K562 (cell line): ENCODE data around the gene FGF22. TPM values are rescaled to one million over a fixed set of nuclear protein-coding genes. Genes with fewer than 3 reads are reported as not detected.

Experiments
- GATA2 ChIP-seq: sonication (generic); formaldehyde crosslinking; IDR thresholded peaks from 2 replicates; pipeline ENCODE4 v1.4.0; 2020; ENCODE audit warnings: mild to moderate bottlenecking, missing genetic modification reagents
- GATAD2A ChIP-seq: fragments of 450-650 bp; IDR thresholded peaks from 2 replicates; pipeline ENCODE4 v1.6.1; 2017
- HNRNPH1 ChIP-seq: fragments of 200-400 bp; formaldehyde crosslinking; optimal IDR thresholded peaks from 2 replicates; pipeline ENCODE3; 2017; ENCODE audit warnings: low read depth, mild to moderate bottlenecking, low read length, moderate library complexity
- MBD1 ChIP-seq: fragments of 250-450 bp; sonication (Bioruptor Pico); IDR thresholded peaks from 2 replicates; pipeline ENCODE4 v1.8.0; 2022; ENCODE audit warnings: inconsistent platforms
- POLR2A ChIP-seq: fragments of 450-650 bp; conservative IDR thresholded peaks from 2 replicates; pipeline ENCODE4 v1.6.1; 2016
- POLR2G ChIP-seq: fragments of 200-400 bp; formaldehyde crosslinking; IDR thresholded peaks from 2 replicates; pipeline ENCODE4 v1.6.1; 2017; ENCODE audit warnings: low read depth, mild to moderate bottlenecking, antibody characterized with exemption, low read length, moderate library complexity
- SNAPC5 ChIP-seq: fragments of 250-450 bp; sonication (Bioruptor Pico); IDR thresholded peaks from 2 replicates; pipeline ENCODE4 v1.8.0; 2021; ENCODE audit warnings: moderate library complexity, mild to moderate bottlenecking, inconsistent platforms
- SNRNP70 ChIP-seq: fragments of 200-400 bp; formaldehyde crosslinking; optimal IDR thresholded peaks from 2 replicates; pipeline ENCODE3; 2017; ENCODE audit warnings: low read depth, low read length
- ZNF140 ChIP-seq: fragments of 250-450 bp; sonication (Bioruptor Pico); IDR thresholded peaks from 2 replicates; pipeline ENCODE4 v1.8.0; 2021; ENCODE audit warnings: moderate library complexity, mild to moderate bottlenecking, inconsistent platforms
- ZNF232 ChIP-seq: sonication (generic); formaldehyde crosslinking; IDR thresholded peaks from 2 replicates; pipeline ENCODE4 v1.8.0; 2022; ENCODE audit warnings: mild to moderate bottlenecking, missing genetic modification reagents
- ZNF318 ChIP-seq, 2 experiments: fragments of 450-650 bp; IDR thresholded peaks; 2 replicates each; pipeline ENCODE4 v1.6.1; 2016; ENCODE audit warnings: mild to moderate bottlenecking in 2 of 2, borderline replicate concordance in 1 of 2, low read depth in 1 of 2, moderate library complexity in 1 of 2
- ZNF699 ChIP-seq: fragments of 250-450 bp; sonication (Bioruptor Pico); IDR thresholded peaks from 2 replicates; pipeline ENCODE4 v1.8.0; 2021; ENCODE audit warnings: mild to moderate bottlenecking, moderate library complexity; ENCODE audit not compliant: insufficient replicate concordance
- polyA plus RNA-seq, 8 experiments: library from polyadenylated mRNA; depleted of rRNA in 4 of 8; stranded (reverse) in 5 of 8; unstranded in 3 of 8; fragments of >200 nt; fragmentation: Nextera tagmentation in 2 of 8; fragmentation: Illumina TruSeq in 1 of 8; extraction: Ambion mirVana in 2 of 8; extraction: Trizol in 1 of 8; gene quantifications; 2 replicates each; pipeline versions ENCODE4 v1.2.1 to v1.2.3, GENCODE V29; 2011 to 2014; ENCODE audit warnings: inconsistent platforms in 1 of 8, missing spikeins in 1 of 8
- total RNA-seq, 7 experiments: library from RNA; depleted of rRNA in 6 of 7; stranded (reverse); fragments of >200 nt in 6 of 7; fragmentation: Illumina TruSeq in 2 of 7; extraction: Trizol in 2 of 7; gene quantifications; 2 replicates each; pipeline versions ENCODE4 v1.2.1 to v1.2.3, GENCODE V29; 2011 to 2021; ENCODE audit warnings: low replicate concordance in 1 of 7

FGF22 gene
- total and polyA plus RNA-seq, 9 of the 15 experiments (the other 6 are each of a cell fraction or from before 2014, with no cell fraction given): 0.14 to 2.2 (median 0.86) TPM; not detected in 4

GRCh38 chr19:591099-591958 lies 48.4 kb upstream of the FGF22 start (continued):
- TF ChIP-seq MBD1 (CRISPR knock-in tag): no peak
- TF ChIP-seq SNRNP70: no peak
- TF ChIP-seq ZNF140 (CRISPR knock-in tag): no peak
- no peak for TF ChIP-seq POLR2G
- TF ChIP-seq HNRNPH1: no peak
- TF ChIP-seq GATA2 (CRISPR knock-in tag): no peak
- TF ChIP-seq SNAPC5: no peak
- 0 out of 2 replicates have a peak, but pooled peaks have one; percentile 29 for TF ChIP-seq ZNF232 (CRISPR knock-in tag)
- no peak for TF ChIP-seq ZNF699 (CRISPR knock-in tag)
- TF ChIP-seq ZNF318 (IDR thresholded peaks at IDR 0.05; ENCODE audit: borderline replicate concordance in 1 of 2, low read depth in 1 of 2): no peak
- 0 out of 2 replicates have a peak, but pooled peaks have one; percentile 82 for TF ChIP-seq GATAD2A
- TF ChIP-seq POLR2A: no peak
